Tibial artery (tissue), 4 donors: ENCODE results near the gene BICDL2.

Source experiments
- DNase-seq, 2 donors: peaks; one replicate each; pipeline ENCODE4 v3.0.0-alpha.2; 2019
- H3K27ac ChIP-seq, 2 donors: fragments of 200-600 bp; sonication (generic) in 1 of 2; 1 replicate in 1 of 2; 2 replicates in 1 of 2; pipeline ENCODE4 v1.5.1; 2018 to 2019; ENCODE audit warnings: mild to moderate bottlenecking in 1 of 2
- H3K27me3 ChIP-seq, 2 donors: fragments of 200-600 bp; sonication (generic) in 1 of 2; one replicate each; pipeline versions ENCODE4 v1.5.1 to v1.6.0; 2016 to 2019
- H3K36me3 ChIP-seq, 3 donors: fragments of 200-600 bp; sonication (generic) in 2 of 3; one replicate each; pipeline ENCODE4 v1.5.1; 2016 to 2019; ENCODE audit warnings: mild to moderate bottlenecking in 2 of 3
- H3K4me1 ChIP-seq, 4 donors: fragments of 200-600 bp; sonication (generic) in 2 of 4; 1 replicate in 3 of 4; 2 replicates in 1 of 4; pipeline ENCODE4 v1.5.1; 2016 to 2019
- H3K4me3 ChIP-seq, 2 donors: fragments of 200-600 bp; sonication (generic) in 1 of 2; 1 replicate in 1 of 2; 2 replicates in 1 of 2; pipeline ENCODE4 v1.5.1; 2018 to 2019; ENCODE audit warnings: mild to moderate bottlenecking in 2 of 2
- H3K9me3 ChIP-seq, 3 donors: fragments of 200-600 bp; sonication (generic) in 1 of 3; one replicate each; pipeline ENCODE4 v1.5.1; 2016 to 2019
- CTCF ChIP-seq, 2 experiments: fragments of 200-600 bp in 1 of 2; fragments of 450-650 bp in 1 of 2; IDR thresholded peaks; one replicate each; pipeline ENCODE4 v1.5.1; 2017 to 2019; ENCODE audit warnings: antibody characterized with exemption in 2 of 2, mild to moderate bottlenecking in 1 of 2, moderate library complexity in 1 of 2
- intact Hi-C: fragments of 100-400 bp; cut with DNase I; formaldehyde crosslinking; loops from one replicate; pipeline ENCODE4 v1.15.0; 2023; ENCODE audit warnings: low total_unique reads

The BICDL2 gene

DNA sequence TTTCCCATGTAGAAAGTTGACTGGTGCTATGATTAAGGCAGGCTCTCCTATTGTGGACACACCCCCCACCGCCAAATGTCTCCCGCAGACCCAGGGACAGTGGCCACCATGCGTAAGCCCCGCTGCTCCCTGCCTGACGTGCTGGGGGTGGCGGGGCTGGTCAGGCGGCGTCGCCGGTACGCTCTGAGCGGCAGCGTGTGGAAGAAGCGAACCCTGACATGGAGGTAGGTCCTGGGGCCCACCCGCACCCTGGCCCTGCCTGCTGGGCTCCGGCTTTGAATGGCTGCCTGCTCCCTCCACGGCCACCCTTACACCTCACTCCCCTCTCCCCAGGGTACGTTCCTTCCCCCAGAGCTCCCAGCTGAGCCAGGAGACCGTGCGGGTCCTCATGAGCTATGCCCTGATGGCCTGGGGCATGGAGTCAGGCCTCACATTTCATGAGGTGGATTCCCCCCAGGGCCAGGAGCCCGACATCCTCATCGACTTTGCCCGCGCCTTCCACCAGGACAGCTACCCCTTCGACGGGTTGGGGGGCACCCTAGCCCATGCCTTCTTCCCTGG, 13.3 kb upstream of the BICDL2 start:
- TF ChIP-seq CTCF (IDR thresholded peaks at IDR 0.05), result no peak
- peaks cover 15 to 70% of the 10 kb centered on the region in 2 donors for H3K27me3 ChIP-seq
- no peak overlapping the region for H3K4me3 ChIP-seq
- peaks cover 0 to 23% (median 19%) of the 10 kb centered on the region in 4 donors for H3K4me1 ChIP-seq
- intact Hi-C loops, result no loop called here
- no peak overlapping the region for H3K27ac ChIP-seq
- H3K9me3 ChIP-seq, result no peaks in the 10 kb centered on the region
- no peak for DNase-seq
- H3K36me3 ChIP-seq, result peaks cover 0 to 4% (median 0%) of the 10 kb centered on the region in 3 donors

DNA sequence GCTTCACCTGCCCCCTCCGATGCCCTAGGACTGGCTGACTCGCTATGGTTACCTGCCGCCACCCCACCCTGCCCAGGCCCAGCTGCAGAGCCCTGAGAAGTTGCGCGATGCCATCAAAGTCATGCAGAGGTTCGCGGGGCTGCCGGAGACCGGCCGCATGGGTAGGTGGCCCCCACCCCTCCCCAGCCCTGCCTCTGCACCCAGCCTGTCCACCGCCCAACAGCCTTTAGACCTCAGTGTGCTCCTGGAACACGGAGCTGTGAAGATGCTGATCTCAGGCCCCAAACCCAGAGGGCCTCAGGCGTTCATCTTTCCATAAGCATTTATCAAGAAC, 10.6 kb upstream of the BICDL2 start:
- peaks cover 0 to 23% (median 19%) of the 10 kb centered on the region in 4 donors for H3K4me1 ChIP-seq
- no peak for TF ChIP-seq CTCF (IDR thresholded peaks at IDR 0.05)
- H3K27me3 ChIP-seq, result peaks cover 15 to 95% of the 10 kb centered on the region in 2 donors
- H3K27ac ChIP-seq, result no peak overlapping the region
- H3K4me3 ChIP-seq, result no peak overlapping the region
- no peak for DNase-seq
- H3K36me3 ChIP-seq, result no peaks in the 10 kb centered on the region
- H3K9me3 ChIP-seq, result no peaks in the 10 kb centered on the region
- intact Hi-C loops, result no loop called here

- Histone ChIP-seq H3K4me3 (peak overlapping the region; percentile 25 to 53), H3K27ac (no peak overlapping the region)
- intact Hi-C loops, result no loop called here
Observed at GRCh38 chr16:3046641-3047386, 10.1 kb upstream of the BICDL2 start.

GRCh38 chr16:3045758-3046640, 9.3 kb upstream of the BICDL2 start, which contains the start of gene MMP25:
TSS of gene MMP25 (plus strand) at chr16:3046561. CDS start at chr16:3046918, 357 bp downstream.
- H3K4me3 ChIP-seq, result peak within 1 kb of the TSS; percentile 25 to 53
- H3K27me3 ChIP-seq, result peaks cover 15 to 87% of the 10 kb centered on the region in 2 donors
- H3K4me1 ChIP-seq, result peaks cover 0 to 23% (median 19%) of the 10 kb centered on the region in 4 donors
- intact Hi-C loops, result no loop called here
- H3K36me3 ChIP-seq, result no peaks in the 10 kb centered on the region
- no peaks in the 10 kb centered on the region for H3K9me3 ChIP-seq
- TF ChIP-seq CTCF (IDR thresholded peaks at IDR 0.05), result no peak
- no peak within 1 kb of the TSS for H3K27ac ChIP-seq
- DNase-seq, result no peak

More at GRCh38 chr16:3046641-3047386, 10.1 kb upstream of the BICDL2 start:
- no peaks in the 10 kb centered on the region for H3K9me3 ChIP-seq
- peaks cover 0 to 23% (median 19%) of the 10 kb centered on the region in 4 donors for H3K4me1 ChIP-seq
- no peak for TF ChIP-seq CTCF (IDR thresholded peaks at IDR 0.05)
- H3K36me3 ChIP-seq, result no peaks in the 10 kb centered on the region
- no peak for DNase-seq
- H3K27me3 ChIP-seq, result peaks cover 15 to 91% of the 10 kb centered on the region in 2 donors

DNA sequence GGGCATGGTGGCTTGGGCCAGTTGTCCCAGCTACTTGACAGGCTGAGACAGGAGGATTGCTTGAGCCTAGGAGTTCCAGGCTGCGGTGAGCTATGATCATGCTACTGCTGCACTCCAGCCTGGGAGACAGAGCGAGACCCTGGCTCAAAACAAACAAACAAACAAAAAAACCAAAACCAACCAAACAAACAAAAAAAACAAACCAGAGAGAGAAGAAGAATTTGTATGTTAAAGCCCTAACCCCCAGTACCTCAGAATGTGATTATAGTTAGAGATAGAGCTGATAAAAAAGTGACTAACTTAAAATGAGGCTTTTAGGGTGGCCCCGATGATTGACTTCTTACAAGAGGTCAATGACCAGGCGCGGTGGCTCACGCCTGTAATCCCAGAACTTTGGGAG, 8.0 kb upstream of the BICDL2 start:
- peaks cover 15 to 84% of the 10 kb centered on the region in 2 donors for H3K27me3 ChIP-seq
- intact Hi-C loops, result no loop called here
- TF ChIP-seq CTCF (IDR thresholded peaks at IDR 0.05), result no peak
- H3K4me3 ChIP-seq, result no peak overlapping the region
- no peaks in the 10 kb centered on the region for H3K36me3 ChIP-seq
- no peak overlapping the region for H3K27ac ChIP-seq
- H3K9me3 ChIP-seq, result no peaks in the 10 kb centered on the region
- DNase-seq, result no peak
- H3K4me1 ChIP-seq, result peaks cover 0 to 23% (median 19%) of the 10 kb centered on the region in 4 donors
